H1 (cell line): ENCODE measurements around the gene ADCY3. TPM values are rescaled to one million over a fixed set of nuclear protein-coding genes. Genes with fewer than 3 reads are reported as not detected.

Experiments
- CTCF ChIA-PET: fragments of 300-600 bp; sonication (Branson Sonifier 250); formaldehyde crosslinking; loops from one replicate; lab custom pipeline; 2021; ENCODE audit not compliant: partially characterized antibody; lab: Charles Lee
- POLR2A ChIA-PET: fragments of 300-600 bp; sonication (Branson Sonifier 250); formaldehyde crosslinking; loops from one replicate; lab custom pipeline; 2021; ENCODE audit warnings: inconsistent platforms; ENCODE audit not compliant: partially characterized antibody; lab: Charles Lee
- DNase-seq, 2 experiments: peaks; one replicate each; pipeline versions ENCODE4 v3.0.0 to v3.0.0-alpha.2; 2010 to 2022; ENCODE audit warnings: low spot score in 2 of 2, low read depth in 1 of 2, mixed read lengths in 1 of 2
- FAIRE-seq: peaks from 2 replicates; lab custom pipeline; 2011; peaks lifted over from hg19 to GRCh38; lab: Jason Lieb, UNC
- H2AFZ ChIP-seq: 2 replicates; pipeline ENCODE4 v1.8.1; 2012; ENCODE audit warnings: low read length, inconsistent platforms
- H2AK5ac ChIP-seq: 2 replicates; pipeline ENCODE4 v1.6.1; 2013; ENCODE audit warnings: low read depth, low read length
- H2BK120ac ChIP-seq: replicated peaks from 2 replicates; pipeline ENCODE3; 2013; ENCODE audit warnings: low read depth, low read length, inconsistent platforms
- H2BK12ac ChIP-seq: 2 replicates; pipeline ENCODE4 v1.6.1; 2013; ENCODE audit warnings: low read depth, low read length
- H2BK15ac ChIP-seq: 2 replicates; pipeline ENCODE4 v1.6.1; 2013; ENCODE audit warnings: low read length
- H2BK20ac ChIP-seq: 2 replicates; pipeline ENCODE4 v1.6.1; 2013; ENCODE audit warnings: low read length
- H2BK5ac ChIP-seq: 2 replicates; pipeline ENCODE4 v1.6.1; 2013; ENCODE audit warnings: low read depth, low read length
- H3K14ac ChIP-seq: 2 replicates; pipeline ENCODE4 v1.6.1; 2013; ENCODE audit warnings: inconsistent platforms; ENCODE audit not compliant: insufficient read length
- H3K18ac ChIP-seq: 2 replicates; pipeline ENCODE4 v1.6.1; 2013; ENCODE audit warnings: low read length; ENCODE audit errors: extremely low read depth
- H3K23ac ChIP-seq: 2 replicates; pipeline ENCODE4 v1.6.1; 2013; ENCODE audit warnings: inconsistent platforms; ENCODE audit not compliant: insufficient read length
- H3K23me2 ChIP-seq: 2 replicates; pipeline ENCODE4 v1.6.1; 2013; ENCODE audit warnings: low read depth, low read length
- H3K27ac ChIP-seq: 2 replicates; pipeline ENCODE4 v1.6.1; 2011; ENCODE audit warnings: low read depth, low read length, inconsistent platforms
- H3K27me3 ChIP-seq, 4 experiments: replicated peaks in 1 of 4; 1 replicate in 1 of 4; 2 replicates in 3 of 4; pipeline versions ENCODE4 v1.6.1 to v1.8.1; 2011 to 2013; ENCODE audit warnings: low read length in 3 of 4, mild to moderate bottlenecking in 3 of 4, inconsistent platforms in 2 of 4, mixed read lengths in 2 of 4, moderate library complexity in 1 of 4; ENCODE audit not compliant: control insufficient read depth in 3 of 4, insufficient read depth in 3 of 4; ENCODE audit errors: extremely low read depth in 1 of 4
- H3K36me3 ChIP-seq, 4 experiments: 2 replicates each; pipeline versions ENCODE4 v1.6.1 to v1.8.1; 2011 to 2013; ENCODE audit warnings: mild to moderate bottlenecking in 4 of 4, low read length in 3 of 4, moderate library complexity in 2 of 4, control low read depth in 1 of 4, inconsistent platforms in 1 of 4; ENCODE audit not compliant: insufficient read depth in 4 of 4, control insufficient read depth in 2 of 4
- H3K4ac ChIP-seq: replicated peaks from 2 replicates; pipeline ENCODE3; 2013; ENCODE audit warnings: low read length, low read depth, mixed read lengths, inconsistent platforms; ENCODE audit not compliant: insufficient read length
- H3K4me1 ChIP-seq, 4 experiments: replicated peaks in 1 of 4; 1 replicate in 1 of 4; 2 replicates in 3 of 4; pipeline versions ENCODE4 v1.6.1 to v1.8.1; 2011 to 2013; ENCODE audit warnings: low read length in 3 of 4, inconsistent platforms in 2 of 4, mixed read lengths in 1 of 4; ENCODE audit not compliant: insufficient read depth in 4 of 4, control insufficient read depth in 3 of 4
- H3K4me2 ChIP-seq, 2 experiments: 2 replicates each; pipeline versions ENCODE4 v1.6.1 to v1.8.1; 2011 to 2013; ENCODE audit warnings: low read depth in 2 of 2, low read length in 2 of 2, control low read depth in 1 of 2, inconsistent platforms in 1 of 2, mild to moderate bottlenecking in 1 of 2; ENCODE audit not compliant: insufficient read depth in 1 of 2
- H3K4me3 ChIP-seq, 4 experiments: fragments of 200-600, 300-600 bp in 1 of 4; sonication (generic), shearing (Covaris generic), sonication (Bioruptor Twin) in 1 of 4; 2 replicates each; pipeline versions ENCODE4 v1.5.1 to v1.8.1; 2011 to 2016; ENCODE audit warnings: low read length in 4 of 4, low read depth in 3 of 4, control low read depth in 2 of 4, inconsistent platforms in 2 of 4, mild to moderate bottlenecking in 2 of 4, mixed read lengths in 1 of 4, moderate library complexity in 1 of 4; ENCODE audit not compliant: insufficient read depth in 2 of 4; ENCODE audit errors: extremely low read depth in 1 of 4
- H3K56ac ChIP-seq: replicated peaks from 2 replicates; pipeline ENCODE3; 2013; ENCODE audit warnings: low read depth, mild to moderate bottlenecking, mixed read lengths, low read length, inconsistent platforms; ENCODE audit not compliant: insufficient read length
- H3K79me1 ChIP-seq: 2 replicates; pipeline ENCODE4 v1.6.1; 2013; ENCODE audit warnings: low read depth, low read length, control low read depth
- H3K79me2 ChIP-seq, 2 experiments: 2 replicates each; pipeline versions ENCODE4 v1.6.1 to v1.8.1; 2012 to 2013; ENCODE audit warnings: low read length in 2 of 2, mild to moderate bottlenecking in 2 of 2, inconsistent platforms in 1 of 2; ENCODE audit not compliant: insufficient read depth in 2 of 2, control insufficient read depth in 1 of 2
- H3K9ac ChIP-seq, 4 experiments: replicated peaks in 1 of 4; 1 replicate in 1 of 4; 2 replicates in 3 of 4; pipeline versions ENCODE4 v1.6.1 to v1.8.1; 2011 to 2013; ENCODE audit warnings: low read depth in 3 of 4, low read length in 3 of 4, control low read depth in 2 of 4, mild to moderate bottlenecking in 2 of 4, moderate library complexity in 2 of 4, inconsistent platforms in 1 of 4; ENCODE audit errors: extremely low read depth in 1 of 4
- H3K9me3 ChIP-seq, 2 experiments: 2 replicates each; pipeline versions ENCODE4 v1.6.1 to v1.8.1; 2012 to 2013; ENCODE audit warnings: mild to moderate bottlenecking in 2 of 2, moderate library complexity in 2 of 2, control low read depth in 1 of 2, inconsistent platforms in 1 of 2, low read depth in 1 of 2, low read length in 1 of 2, mixed read lengths in 1 of 2; ENCODE audit not compliant: insufficient read depth in 2 of 2
- H4K20me1 ChIP-seq, 2 experiments: replicated peaks in 1 of 2; 2 replicates each; pipeline versions ENCODE3 to v1.8.1; 2011 to 2013; ENCODE audit warnings: inconsistent platforms in 2 of 2, low read length in 2 of 2, mild to moderate bottlenecking in 1 of 2; ENCODE audit not compliant: insufficient read depth in 2 of 2, control insufficient read depth in 1 of 2
- H4K5ac ChIP-seq: 2 replicates; pipeline ENCODE4 v1.6.1; 2013; ENCODE audit warnings: low read length, low read depth, mixed read lengths, inconsistent platforms; ENCODE audit not compliant: insufficient read length
- H4K8ac ChIP-seq: 2 replicates; pipeline ENCODE4 v1.8.0; 2013; ENCODE audit warnings: mild to moderate bottlenecking, moderate library complexity, low read length, inconsistent platforms; ENCODE audit not compliant: insufficient read depth; ENCODE audit errors: extremely low read depth
- H4K91ac ChIP-seq: replicated peaks from 2 replicates; pipeline ENCODE3; 2013; ENCODE audit warnings: low read length, mixed read lengths, inconsistent platforms; ENCODE audit not compliant: insufficient read length
- BACH1 ChIP-seq: IDR thresholded peaks from 2 replicates; pipeline ENCODE4 v1.6.1; 2012; ENCODE audit warnings: low read length, improper control_type of control experiment
- KDM4A ChIP-seq: IDR thresholded peaks from one replicate; pipeline ENCODE4 v1.7.1; 2012; ENCODE audit warnings: low read depth, mild to moderate bottlenecking, moderate library complexity, low read length, inconsistent platforms; ENCODE audit not compliant: severe bottlenecking
- POLR2AphosphoS5 ChIP-seq: IDR thresholded peaks from 2 replicates; pipeline ENCODE4 v1.6.1; 2011; ENCODE audit warnings: low read depth, low read length
- TBP ChIP-seq: IDR thresholded peaks from 2 replicates; pipeline ENCODE4 v1.6.1; 2011; ENCODE audit warnings: low read depth, low read length, improper control_type of control experiment
- WGBS, 2 experiments: shearing (Covaris generic) in 1 of 2; methylation state at CpG; one replicate each; pipeline versions ENCODE4 v1.1.6 to v1.1.7; 2013 to 2015; ENCODE audit warnings: low lambda C conversion rate in 2 of 2, mixed read lengths in 2 of 2, inconsistent platforms in 1 of 2, low coverage in 1 of 2, missing lambda C conversion rate in 1 of 2; ENCODE audit not compliant: insufficient replicate concordance in 2 of 2, insufficient coverage in 1 of 2, insufficient read length in 1 of 2; ENCODE audit errors: extremely low coverage in 1 of 2, missing lambda C conversion rate in 1 of 2; 5-methylcytosine and 5-hydroxymethylcytosine counted together
- polyA plus RNA-seq, 7 experiments: library from polyadenylated mRNA; depleted of rRNA in 3 of 7; stranded (reverse) in 5 of 7; unstranded in 2 of 7; fragments of >200 nt in 5 of 7; fragments of 200-250 nt in 2 of 7; gene quantifications; 1 replicate in 5 of 7; 2 replicates in 1 of 7; 4 replicates in 1 of 7; pipeline versions ENCODE4 v1.2.1 to v1.2.3, GENCODE V29; 2011 to 2013; ENCODE audit warnings: missing spikeins in 2 of 7, mixed read lengths in 2 of 7
- total RNA-seq: library from RNA; stranded (reverse); fragmentation: NEBNext Ultra II Directional; extraction: Animal tissue kit (Norgen Biotek cat#: 25700); gene quantifications from 2 replicates; pipeline ENCODE4 v1.2.1, GENCODE V29; 2021

ADCY3 gene
- total and polyA plus RNA-seq, 2 of the 8 experiments (the other 6 are each of a cell fraction or from before 2014, with no cell fraction given), result 45.1 to 52.9 TPM

DNA sequence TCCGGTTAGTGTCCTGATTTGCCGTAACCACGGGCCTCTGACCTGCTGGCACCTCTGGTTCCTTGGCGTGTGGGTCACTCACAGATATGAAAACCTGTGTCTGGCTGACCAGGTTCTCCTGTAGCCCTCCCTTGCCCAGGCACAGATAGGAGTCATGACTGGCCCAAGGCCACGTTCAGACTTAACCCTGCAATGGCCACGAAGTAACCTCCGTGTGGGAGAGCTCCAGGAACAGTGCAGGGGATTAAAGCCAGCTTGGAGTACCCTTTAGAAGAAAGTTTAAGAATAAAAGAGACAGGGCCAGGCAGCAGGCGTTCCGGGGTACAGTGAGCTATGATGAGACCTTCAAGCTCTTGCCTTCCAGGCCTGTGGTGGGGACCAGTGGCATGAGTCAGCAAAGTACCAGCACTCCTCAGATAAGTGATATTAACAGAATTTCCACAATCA lies 101.3 kb downstream of the ADCY3 start:
- Histone ChIP-seq H3K23ac (no peak overlapping the region), H4K91ac (no peak overlapping the region), H3K79me1 (peaks cover 7% of the 10 kb centered on the region; the same call in 1 of the 2 replicates), H3K14ac (no peak overlapping the region), H3K9ac (no peak overlapping the region), H2AFZ (no peak overlapping the region), H3K27ac (no peak overlapping the region), H3K4me1 (peaks cover 15 to 25% (median 20%) of the 10 kb centered on the region in 4 experiments), H2BK120ac (no peak overlapping the region), H3K4me2 (no peak overlapping the region), H3K18ac (no peak overlapping the region; the same call in 1 of the 2 replicates), H3K27me3 (no peaks in the 10 kb centered on the region), H4K8ac (no peak overlapping the region), H4K5ac (no peak overlapping the region), H3K4ac (no peak overlapping the region), H2BK12ac (no peak overlapping the region), H3K56ac (no peak overlapping the region), H2BK5ac (no peak overlapping the region), H4K20me1 (peaks cover 8 to 14% of the 10 kb centered on the region in 2 experiments)
- 92% methylated on average over 9 of the region's 9 CpGs; no CpG with 5 or more reads in 1 of the 2 experiments for WGBS, 2 experiments
- POLR2A ChIA-PET, result interaction anchor here (0.8 kb wide), 1 partner anchor 9 kb away, joined by 3 read pairs; no protein-coding TSS in a partner anchor
- CTCF ChIA-PET, result interaction anchor here (1.0 to 3.8 kb wide), 7 partner anchors 9 to 410 kb away, joined by 3 to 24 read pairs (median 6); partner anchors contain the start of genes CENPO and PTRHD1
- FAIRE-seq, result no peak
- TF ChIP-seq BACH1, result no peak
- peak; percentile 34; the same call in 1 of the 2 replicates for TF ChIP-seq POLR2AphosphoS5
- TF ChIP-seq TBP, result no peak
- TF ChIP-seq KDM4A, result no peak
- TF ChIP-seq, all 59 proteins: peak for 1
- Histone ChIP-seq H3K79me2 (peaks cover 0 to 15% of the 10 kb centered on the region in 2 experiments; a peak in 3 of 4 replicates), H2AK5ac (no peak overlapping the region), H2BK15ac (no peak overlapping the region), H3K9me3 (no peaks in the 10 kb centered on the region), H2BK20ac (no peak overlapping the region), H3K4me3 (no peak overlapping the region), H3K36me3 (peaks cover 27 to 85% (median 60%) of the 10 kb centered on the region in 4 experiments), H3K23me2 (peaks cover 2% of the 10 kb centered on the region; the same call in 1 of the 2 replicates)
- DNase-seq, result peak in 1 of 2 experiments; percentile 39
